ENCODE measurements around the gene TCF7L2.

DNA sequence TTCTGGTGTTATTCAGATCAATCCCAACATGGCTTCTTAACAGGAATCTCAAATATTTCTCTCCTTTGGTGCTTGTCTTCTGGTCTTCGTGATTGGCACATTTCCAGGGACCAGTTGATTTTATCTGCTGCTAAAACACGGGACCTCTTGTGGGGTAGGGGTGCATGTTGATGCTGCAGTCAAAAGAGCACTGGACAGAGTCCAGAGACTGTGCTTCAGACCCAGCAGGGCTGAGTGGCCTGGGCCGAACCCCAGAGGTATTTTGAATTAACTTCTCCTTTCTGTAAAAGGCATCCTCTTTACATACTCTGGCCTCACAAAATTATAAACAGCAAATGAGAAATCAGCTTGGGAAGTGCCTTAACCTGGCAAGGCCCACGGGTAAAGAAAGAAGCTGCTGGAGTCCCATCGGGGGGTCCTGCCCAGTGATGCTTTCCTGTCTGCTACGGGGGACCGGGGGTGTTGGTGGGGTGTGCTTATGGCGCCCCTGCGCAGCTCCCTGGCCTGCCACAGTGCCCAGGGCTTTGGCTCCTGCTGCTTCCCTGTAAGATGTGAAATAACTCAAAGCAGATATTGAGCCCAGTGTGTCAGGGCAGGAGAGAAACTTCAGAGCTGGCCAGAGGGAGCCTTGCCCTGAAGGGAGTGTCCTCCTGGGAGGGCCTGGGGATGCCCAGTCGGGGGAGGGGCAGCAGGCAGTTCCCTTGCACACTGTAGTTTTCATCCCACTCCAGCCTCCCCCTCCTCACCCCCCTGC, 230.5 kb downstream of the TCF7L2 start:
- TF ChIP-seq, protein P1, sequence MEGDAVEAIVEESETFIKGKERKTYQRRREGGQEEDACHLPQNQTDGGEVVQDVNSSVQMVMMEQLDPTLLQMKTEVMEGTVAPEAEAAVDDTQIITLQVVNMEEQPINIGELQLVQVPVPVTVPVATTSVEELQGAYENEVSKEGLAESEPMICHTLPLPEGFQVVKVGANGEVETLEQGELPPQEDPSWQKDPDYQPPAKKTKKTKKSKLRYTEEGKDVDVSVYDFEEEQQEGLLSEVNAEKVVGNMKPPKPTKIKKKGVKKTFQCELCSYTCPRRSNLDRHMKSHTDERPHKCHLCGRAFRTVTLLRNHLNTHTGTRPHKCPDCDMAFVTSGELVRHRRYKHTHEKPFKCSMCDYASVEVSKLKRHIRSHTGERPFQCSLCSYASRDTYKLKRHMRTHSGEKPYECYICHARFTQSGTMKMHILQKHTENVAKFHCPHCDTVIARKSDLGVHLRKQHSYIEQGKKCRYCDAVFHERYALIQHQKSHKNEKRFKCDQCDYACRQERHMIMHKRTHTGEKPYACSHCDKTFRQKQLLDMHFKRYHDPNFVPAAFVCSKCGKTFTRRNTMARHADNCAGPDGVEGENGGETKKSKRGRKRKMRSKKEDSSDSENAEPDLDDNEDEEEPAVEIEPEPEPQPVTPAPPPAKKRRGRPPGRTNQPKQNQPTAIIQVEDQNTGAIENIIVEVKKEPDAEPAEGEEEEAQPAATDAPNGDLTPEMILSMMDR (IDR thresholded peaks at IDR 0.05) = no peak
- no peak for TF ChIP-seq POLR2AphosphoS5 (IDR thresholded peaks at IDR 0.05; ENCODE audit: low read depth, low read length)
- TF ChIP-seq, protein P2, sequence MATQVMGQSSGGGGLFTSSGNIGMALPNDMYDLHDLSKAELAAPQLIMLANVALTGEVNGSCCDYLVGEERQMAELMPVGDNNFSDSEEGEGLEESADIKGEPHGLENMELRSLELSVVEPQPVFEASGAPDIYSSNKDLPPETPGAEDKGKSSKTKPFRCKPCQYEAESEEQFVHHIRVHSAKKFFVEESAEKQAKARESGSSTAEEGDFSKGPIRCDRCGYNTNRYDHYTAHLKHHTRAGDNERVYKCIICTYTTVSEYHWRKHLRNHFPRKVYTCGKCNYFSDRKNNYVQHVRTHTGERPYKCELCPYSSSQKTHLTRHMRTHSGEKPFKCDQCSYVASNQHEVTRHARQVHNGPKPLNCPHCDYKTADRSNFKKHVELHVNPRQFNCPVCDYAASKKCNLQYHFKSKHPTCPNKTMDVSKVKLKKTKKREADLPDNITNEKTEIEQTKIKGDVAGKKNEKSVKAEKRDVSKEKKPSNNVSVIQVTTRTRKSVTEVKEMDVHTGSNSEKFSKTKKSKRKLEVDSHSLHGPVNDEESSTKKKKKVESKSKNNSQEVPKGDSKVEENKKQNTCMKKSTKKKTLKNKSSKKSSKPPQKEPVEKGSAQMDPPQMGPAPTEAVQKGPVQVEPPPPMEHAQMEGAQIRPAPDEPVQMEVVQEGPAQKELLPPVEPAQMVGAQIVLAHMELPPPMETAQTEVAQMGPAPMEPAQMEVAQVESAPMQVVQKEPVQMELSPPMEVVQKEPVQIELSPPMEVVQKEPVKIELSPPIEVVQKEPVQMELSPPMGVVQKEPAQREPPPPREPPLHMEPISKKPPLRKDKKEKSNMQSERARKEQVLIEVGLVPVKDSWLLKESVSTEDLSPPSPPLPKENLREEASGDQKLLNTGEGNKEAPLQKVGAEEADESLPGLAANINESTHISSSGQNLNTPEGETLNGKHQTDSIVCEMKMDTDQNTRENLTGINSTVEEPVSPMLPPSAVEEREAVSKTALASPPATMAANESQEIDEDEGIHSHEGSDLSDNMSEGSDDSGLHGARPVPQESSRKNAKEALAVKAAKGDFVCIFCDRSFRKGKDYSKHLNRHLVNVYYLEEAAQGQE (IDR thresholded peaks at IDR 0.05; ENCODE audit: insufficient read depth in 1 of 2, low read depth in 2 of 2, low read length in 1 of 2) = no peak
- no peak for TF ChIP-seq SIN3A (IDR thresholded peaks at IDR 0.05; ENCODE audit: borderline replicate concordance, insufficient read depth, low read depth, low read length)
